RWPE2 (cell line): ENCODE data around the gene NSMCE4A.
"Not testable (repeated sequence)": the region's sequence is repeated elsewhere in the genome, so short reads cannot be mapped to it uniquely, and the experiment has no call there.

ENCODE experiments used
- ATAC-seq: fragments of 200-7000 bp; cut with Tn5 transposase; 3 replicates; pipeline ENCODE4 v1.9.1; 2021; ENCODE audit warnings: low read depth
- DNase-seq: peaks from one replicate; pipeline ENCODE4 v3.0.0-alpha.2; 2020; ENCODE audit warnings: low spot score
- H3K27ac ChIP-seq: fragments of 450-650 bp; 2 replicates; pipeline ENCODE4 v1.5.1; 2017; ENCODE audit warnings: mild to moderate bottlenecking; ENCODE audit not compliant: poor library complexity, severe bottlenecking
- H3K27me3 ChIP-seq: fragments of 250-450 bp; sonication (Bioruptor Pico); 2 replicates; pipeline ENCODE4 v1.5.1; 2021; ENCODE audit warnings: mild to moderate bottlenecking, moderate library complexity; ENCODE audit not compliant: insufficient read depth, poor library complexity, severe bottlenecking
- H3K36me3 ChIP-seq: fragments of 250-450 bp; sonication (Bioruptor Pico); 2 replicates; pipeline ENCODE4 v1.5.1; 2020; ENCODE audit warnings: low read depth, mild to moderate bottlenecking, moderate library complexity
- H3K4me1 ChIP-seq: fragments of 250-450 bp; sonication (Bioruptor Pico); 2 replicates; pipeline ENCODE4 v1.5.1; 2021; ENCODE audit warnings: mild to moderate bottlenecking, moderate library complexity; ENCODE audit not compliant: insufficient read depth, poor library complexity, severe bottlenecking
- H3K4me3 ChIP-seq: fragments of 250-450 bp; sonication (Bioruptor Pico); 2 replicates; pipeline ENCODE4 v1.5.1; 2021; ENCODE audit warnings: mild to moderate bottlenecking, moderate library complexity; ENCODE audit not compliant: severe bottlenecking
- H3K9me3 ChIP-seq: fragments of 250-450 bp; sonication (Bioruptor Pico); 2 replicates; pipeline ENCODE4 v1.5.1; 2021; ENCODE audit warnings: mild to moderate bottlenecking, moderate library complexity; ENCODE audit not compliant: severe bottlenecking
- TF ChIP-seq, protein P1 (sequence below): fragments of 450-650 bp; IDR thresholded peaks from one replicate; pipeline ENCODE4 v1.5.1; 2017; ENCODE audit warnings: mild to moderate bottlenecking, moderate library complexity; ENCODE audit not compliant: poor library complexity, severe bottlenecking

The NSMCE4A gene

DNA sequence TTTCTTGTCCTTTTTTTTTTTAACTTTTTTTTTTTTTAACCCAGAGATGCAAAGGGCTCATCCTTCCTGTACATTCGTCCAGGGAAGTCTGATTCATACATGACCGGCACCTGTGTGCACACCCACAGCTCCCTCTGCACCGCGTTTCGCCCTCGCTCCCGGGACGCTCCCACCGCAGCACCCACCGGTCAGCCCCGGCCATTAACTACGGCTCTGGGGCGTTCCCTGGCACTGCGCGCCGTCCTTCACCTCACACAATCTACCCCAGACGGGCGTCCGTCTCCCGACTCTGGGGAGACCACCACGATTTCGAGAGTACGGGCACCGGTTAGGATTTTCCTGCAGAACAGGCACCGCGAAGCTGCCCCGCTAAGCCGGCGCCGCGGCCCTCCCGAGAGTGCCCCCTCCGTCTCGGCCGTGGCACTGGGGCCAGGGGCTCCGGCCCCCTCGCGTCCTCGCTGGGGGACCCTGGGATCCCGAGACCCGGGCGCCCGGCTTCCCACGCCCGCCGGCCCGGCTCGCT lies 47.6 kb downstream of the NSMCE4A start:
- ATAC-seq: peak; percentile 78
- H3K4me1 ChIP-seq: peaks cover 27% of the 10 kb centered on the region
- H3K9me3 ChIP-seq: no peaks in the 10 kb centered on the region
- H3K27ac ChIP-seq: peak overlapping the region; percentile 87
- peaks cover 9% of the 10 kb centered on the region for H3K36me3 ChIP-seq
- peak overlapping the region; percentile 87 for H3K4me3 ChIP-seq
- DNase-seq: peak; percentile 73
- H3K27me3 ChIP-seq: no peaks in the 10 kb centered on the region
- TF ChIP-seq, protein P1, sequence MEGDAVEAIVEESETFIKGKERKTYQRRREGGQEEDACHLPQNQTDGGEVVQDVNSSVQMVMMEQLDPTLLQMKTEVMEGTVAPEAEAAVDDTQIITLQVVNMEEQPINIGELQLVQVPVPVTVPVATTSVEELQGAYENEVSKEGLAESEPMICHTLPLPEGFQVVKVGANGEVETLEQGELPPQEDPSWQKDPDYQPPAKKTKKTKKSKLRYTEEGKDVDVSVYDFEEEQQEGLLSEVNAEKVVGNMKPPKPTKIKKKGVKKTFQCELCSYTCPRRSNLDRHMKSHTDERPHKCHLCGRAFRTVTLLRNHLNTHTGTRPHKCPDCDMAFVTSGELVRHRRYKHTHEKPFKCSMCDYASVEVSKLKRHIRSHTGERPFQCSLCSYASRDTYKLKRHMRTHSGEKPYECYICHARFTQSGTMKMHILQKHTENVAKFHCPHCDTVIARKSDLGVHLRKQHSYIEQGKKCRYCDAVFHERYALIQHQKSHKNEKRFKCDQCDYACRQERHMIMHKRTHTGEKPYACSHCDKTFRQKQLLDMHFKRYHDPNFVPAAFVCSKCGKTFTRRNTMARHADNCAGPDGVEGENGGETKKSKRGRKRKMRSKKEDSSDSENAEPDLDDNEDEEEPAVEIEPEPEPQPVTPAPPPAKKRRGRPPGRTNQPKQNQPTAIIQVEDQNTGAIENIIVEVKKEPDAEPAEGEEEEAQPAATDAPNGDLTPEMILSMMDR: no peak

DNA sequence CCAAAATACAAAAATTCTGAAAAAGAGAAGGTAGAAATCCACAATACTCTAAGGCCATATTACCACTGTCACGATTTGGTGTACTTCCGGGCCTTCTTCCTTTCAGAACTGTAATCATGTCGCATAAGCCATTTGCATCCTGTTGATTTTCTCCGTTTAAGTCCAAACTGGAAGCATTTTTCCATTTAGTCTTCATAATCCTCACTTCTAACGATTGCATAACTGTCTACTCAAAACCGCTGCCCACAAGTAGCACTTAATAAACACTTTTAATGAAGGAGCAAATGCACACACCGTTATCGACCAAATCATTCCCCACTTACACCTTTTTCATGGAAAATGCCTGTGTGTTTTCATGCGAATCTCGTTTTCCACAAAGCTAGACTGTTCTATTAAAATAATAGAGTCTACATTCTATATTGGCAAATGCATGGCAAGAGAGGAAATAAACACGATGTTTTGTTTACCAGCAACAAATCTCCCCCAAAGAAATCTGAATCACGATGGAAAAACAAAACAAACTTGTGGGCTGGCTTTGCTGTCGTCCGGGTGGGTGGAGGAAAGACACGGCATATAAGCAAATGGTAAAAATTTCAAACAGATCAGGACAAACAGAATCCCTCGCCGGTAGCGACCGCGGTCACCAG lies 48.2 kb downstream of the NSMCE4A start:
- Histone ChIP-seq H3K9me3 (no peaks in the 10 kb centered on the region), H3K36me3 (peaks cover 15% of the 10 kb centered on the region), H3K4me3 (peak overlapping the region; percentile 87), H3K4me1 (peaks cover 27% of the 10 kb centered on the region), H3K27me3 (no peaks in the 10 kb centered on the region), H3K27ac (peak overlapping the region; percentile 87)
- ATAC-seq (no peak), DNase-seq (no peak)
- TF ChIP-seq, protein P1: no peak

DNA sequence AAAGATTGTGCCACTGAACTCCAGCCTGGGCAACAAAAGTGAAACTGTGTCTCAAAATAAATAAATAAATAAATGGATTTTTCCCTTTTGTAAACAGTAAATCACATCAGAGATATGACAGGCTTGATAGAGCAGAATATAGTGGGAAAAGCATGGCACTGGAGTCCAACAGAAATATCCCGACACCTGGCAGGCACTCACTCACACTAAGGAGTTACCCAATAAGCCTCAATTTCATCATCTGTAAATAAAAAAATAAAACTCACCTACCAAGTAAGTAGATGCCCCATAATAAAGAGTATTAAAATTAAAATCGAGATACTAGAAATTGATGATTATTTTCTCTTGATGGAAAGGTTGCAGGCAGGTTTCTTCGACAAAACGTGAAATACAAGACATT lies 48.9 kb downstream of the NSMCE4A start:
- DNase-seq (no peak), ATAC-seq (no peak)
- Histone ChIP-seq H3K9me3 (no peaks in the 10 kb centered on the region), H3K4me1 (peaks cover 27% of the 10 kb centered on the region), H3K36me3 (peaks cover 21% of the 10 kb centered on the region), H3K27me3 (no peaks in the 10 kb centered on the region), H3K27ac (peak overlapping the region; percentile 87), H3K4me3 (no peak overlapping the region)
- TF ChIP-seq, protein P1: no peak

DNA sequence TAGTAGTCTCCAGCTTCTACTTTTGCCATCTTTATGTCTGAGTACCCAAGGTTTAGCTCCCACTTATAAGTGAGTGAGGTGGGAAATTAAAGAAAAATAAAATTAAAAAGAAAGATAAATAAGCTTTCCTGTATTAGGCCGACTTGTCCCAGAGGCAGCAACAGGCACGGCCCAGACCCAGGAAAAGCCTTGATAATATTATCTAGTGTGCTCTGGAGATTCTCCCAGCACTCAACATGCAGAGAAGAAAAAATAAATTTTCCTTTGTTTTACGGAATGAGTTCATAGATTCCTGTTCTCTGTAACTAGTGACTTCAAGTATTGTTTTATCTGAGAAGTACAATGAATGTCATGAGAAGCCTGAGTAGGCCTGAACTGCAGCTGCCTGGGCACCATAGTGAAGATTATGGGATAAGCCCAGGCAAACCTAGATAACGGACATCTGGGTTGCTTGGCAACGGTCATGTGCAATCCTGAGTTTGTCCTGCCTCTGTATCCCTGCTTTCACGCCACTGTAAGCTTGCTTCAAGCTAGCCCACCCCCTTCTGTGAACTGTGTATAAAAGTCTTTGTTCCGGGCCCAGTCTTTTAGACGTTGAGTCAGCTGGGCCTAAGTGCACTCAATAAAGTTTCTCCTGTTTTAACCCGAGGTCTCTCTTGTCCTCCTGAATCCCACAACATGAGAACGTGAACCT lies 53.6 kb downstream of the NSMCE4A start:
- Histone ChIP-seq H3K36me3 (peaks cover 38% of the 10 kb centered on the region), H3K4me1 (peaks cover 4% of the 10 kb centered on the region), H3K27me3 (no peaks in the 10 kb centered on the region), H3K4me3 (no peak overlapping the region), H3K9me3 (no peaks in the 10 kb centered on the region), H3K27ac (no peak overlapping the region)
- TF ChIP-seq, protein P1: no peak
- DNase-seq (no peak), ATAC-seq (no peak)

DNA sequence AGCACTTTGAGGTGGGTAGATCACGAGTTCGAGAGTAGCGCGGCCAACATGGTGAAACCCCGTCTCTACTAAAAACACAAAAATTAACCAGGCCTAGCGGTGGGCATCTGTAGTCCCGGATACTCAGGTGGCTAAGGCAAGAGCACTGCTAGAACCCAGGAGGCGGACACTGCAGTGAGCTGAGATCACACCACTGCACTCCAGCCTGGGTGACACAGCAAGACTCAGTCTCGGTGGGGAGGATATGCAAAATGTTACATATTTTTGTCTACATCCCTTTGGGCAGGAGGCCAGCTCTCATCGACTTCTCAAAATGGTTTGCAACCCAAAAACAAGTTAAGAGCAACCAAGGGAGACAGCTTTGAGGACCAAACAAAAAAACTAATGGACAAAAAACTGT lies 55.4 kb downstream of the NSMCE4A start:
- H3K27me3 ChIP-seq: no peaks in the 10 kb centered on the region
- TF ChIP-seq, protein P1: no peak
- H3K27ac ChIP-seq: no peak overlapping the region
- peaks cover 43% of the 10 kb centered on the region for H3K36me3 ChIP-seq
- ATAC-seq (no peak), DNase-seq (no peak)
- H3K4me3 ChIP-seq: no peak overlapping the region
- H3K9me3 ChIP-seq: no peaks in the 10 kb centered on the region
- no peaks in the 10 kb centered on the region for H3K4me1 ChIP-seq

DNA sequence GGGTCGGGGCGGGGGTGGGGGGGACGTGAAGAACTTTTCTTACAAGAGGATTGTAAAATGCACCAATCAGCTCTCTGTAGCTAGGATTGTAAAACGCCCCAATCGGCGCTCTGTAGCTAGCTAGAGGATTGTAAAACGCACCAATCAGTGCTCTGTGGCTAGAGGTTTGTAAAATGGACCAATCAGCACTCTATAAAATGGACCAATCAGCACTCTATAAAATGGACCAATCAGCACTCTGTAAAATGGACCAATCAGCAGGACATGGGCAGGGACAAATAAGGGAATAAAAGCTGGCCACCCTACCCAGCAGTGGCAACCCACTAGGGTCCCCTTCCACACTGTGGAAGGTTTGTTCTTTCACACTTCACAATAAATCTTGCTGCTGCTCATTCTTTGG lies 56.2 kb downstream of the NSMCE4A start:
- not testable (repeated sequence) for H3K27me3 ChIP-seq, DNase-seq, H3K9me3 ChIP-seq, H3K27ac ChIP-seq, ATAC-seq, H3K4me1 ChIP-seq, H3K4me3 ChIP-seq
- peaks cover 44% of the 10 kb centered on the region for H3K36me3 ChIP-seq
